NCI-H748 (cell line): Measurements from ENCODE around the gene ADARB2.

Experiments
- DNase-seq: peaks from one replicate; lab custom pipeline; 2025; ENCODE audit not compliant: unreplicated experiment; lab: John Stamatoyannopoulos, UW

Gene ADARB2

DNA sequence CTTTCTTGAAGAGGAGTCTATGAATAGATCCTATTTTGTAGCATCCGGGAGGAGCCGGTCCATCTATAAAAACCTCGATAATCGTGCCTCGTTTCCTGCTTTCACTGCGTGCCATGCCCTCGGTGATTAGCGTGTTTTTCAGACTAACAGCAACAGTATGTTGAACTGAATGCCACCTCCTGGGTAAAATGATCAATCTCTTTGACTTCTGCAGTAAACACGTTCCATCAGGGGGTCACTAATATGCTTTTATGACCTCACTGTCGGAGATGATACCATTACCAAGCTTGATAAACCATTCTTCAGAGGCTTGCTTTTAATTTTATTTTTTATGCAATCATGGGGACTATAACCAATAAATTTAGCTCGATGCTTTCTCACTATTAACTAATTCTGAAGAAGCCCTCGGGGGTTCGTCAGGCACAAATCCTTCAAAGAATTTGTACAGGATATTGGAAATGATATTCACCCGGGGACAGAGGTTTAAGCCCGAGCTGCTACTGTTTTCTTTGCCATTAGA lies 228.3 kb downstream of the ADARB2 start:
- DNase-seq = peak; percentile 81

DNA sequence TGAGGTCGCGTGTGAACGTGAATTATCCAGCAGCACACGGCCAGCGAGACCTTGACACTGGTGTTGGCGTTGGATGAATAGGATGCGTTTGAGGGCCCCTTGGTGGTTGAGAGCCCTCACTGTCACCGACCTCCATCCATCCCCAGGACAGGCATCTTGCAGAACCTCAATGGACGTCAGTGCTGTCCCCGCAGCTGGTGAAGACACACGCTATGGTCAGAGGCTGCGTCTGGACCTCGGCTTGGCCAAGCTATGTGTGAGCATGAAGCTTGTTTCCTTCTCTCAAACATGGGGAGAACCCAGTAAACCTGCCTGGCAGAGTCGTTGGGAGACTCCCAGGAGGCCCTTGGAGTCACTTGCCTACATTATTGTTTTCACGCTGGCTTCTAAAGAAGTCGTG lies 229.2 kb downstream of the ADARB2 start:
- no peak for DNase-seq

GRCh38 chr10:1507436-1507835 lies 229.9 kb downstream of the ADARB2 start:
- DNase-seq = no peak

- no peak for DNase-seq
Measured at GRCh38 chr10:1504940-1505339, 232.4 kb downstream of the ADARB2 start.

DNA sequence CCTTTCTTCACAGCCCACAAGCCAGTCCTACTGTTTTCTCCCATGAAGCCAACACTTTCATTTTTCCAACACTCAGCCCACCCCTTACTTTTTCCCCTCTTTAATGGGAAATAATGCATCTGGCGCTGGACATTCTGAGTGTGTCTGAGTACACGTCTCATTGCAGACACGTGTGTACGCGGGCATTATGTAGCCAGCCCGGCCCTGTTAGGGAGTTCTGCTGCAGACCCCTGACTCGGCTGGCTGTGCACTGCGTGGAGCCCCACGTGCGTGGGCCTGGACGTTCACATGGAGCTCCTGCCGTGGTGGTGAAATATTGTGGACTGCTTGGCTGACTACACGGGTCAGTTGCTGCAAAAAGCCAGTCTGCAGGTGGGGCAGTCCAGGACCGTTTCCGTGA lies 233.0 kb downstream of the ADARB2 start:
- no peak for DNase-seq

- DNase-seq = no peak
Measured at GRCh38 chr10:1502451-1502850, 234.9 kb downstream of the ADARB2 start.

GRCh38 chr10:1499359-1499957 lies 237.9 kb downstream of the ADARB2 start:
- DNase-seq = no peak

GRCh38 chr10:1498746-1499358 lies 238.5 kb downstream of the ADARB2 start:
- DNase-seq = no peak

DNA sequence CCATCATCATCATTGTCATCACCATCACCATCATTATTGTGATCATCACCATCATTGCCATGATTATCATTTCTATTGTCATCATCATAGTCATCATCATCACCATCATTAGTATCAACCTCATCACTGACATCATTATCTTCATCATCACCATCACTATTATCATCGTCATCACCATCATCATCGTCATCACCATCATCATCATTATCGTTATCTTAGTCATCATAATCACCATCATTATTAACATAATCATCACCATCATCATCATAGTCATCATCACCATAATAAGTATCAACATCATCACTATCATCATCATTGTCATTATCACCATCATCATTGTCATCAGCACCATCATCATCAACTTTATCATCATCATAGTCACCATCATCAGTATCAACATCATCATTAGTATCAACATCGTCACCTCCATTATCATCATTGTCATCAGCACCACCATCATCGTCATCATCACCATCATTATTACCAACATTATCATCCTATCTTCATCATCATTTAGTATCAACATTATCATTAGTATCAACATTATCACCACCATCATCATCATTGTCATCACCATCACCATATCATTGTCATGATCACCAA lies 241.3 kb downstream of the ADARB2 start:
- no peak for DNase-seq

DNA sequence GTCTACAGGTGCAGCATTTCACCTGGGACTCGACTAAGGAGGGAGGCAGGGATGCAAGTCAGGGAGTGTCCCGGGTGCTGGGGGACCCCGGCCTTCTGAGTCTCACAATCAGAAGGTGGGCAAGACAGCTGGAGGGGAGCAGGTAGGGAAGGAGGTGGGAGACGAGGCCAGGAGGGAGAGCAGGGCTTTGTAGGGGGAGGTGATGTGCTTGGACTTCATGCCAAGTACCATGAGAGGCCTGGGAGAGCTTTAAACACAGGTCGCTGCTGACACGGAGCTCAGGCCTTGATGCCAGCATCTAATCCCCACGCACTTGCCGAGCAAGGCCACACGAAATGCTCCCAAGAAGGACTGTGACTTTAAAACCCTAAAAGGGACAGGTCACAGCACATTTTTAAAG lies 244.7 kb downstream of the ADARB2 start:
- no peak for DNase-seq

- DNase-seq = no peak
Measured at GRCh38 chr10:1491901-1492300, 245.4 kb downstream of the ADARB2 start.

DNA sequence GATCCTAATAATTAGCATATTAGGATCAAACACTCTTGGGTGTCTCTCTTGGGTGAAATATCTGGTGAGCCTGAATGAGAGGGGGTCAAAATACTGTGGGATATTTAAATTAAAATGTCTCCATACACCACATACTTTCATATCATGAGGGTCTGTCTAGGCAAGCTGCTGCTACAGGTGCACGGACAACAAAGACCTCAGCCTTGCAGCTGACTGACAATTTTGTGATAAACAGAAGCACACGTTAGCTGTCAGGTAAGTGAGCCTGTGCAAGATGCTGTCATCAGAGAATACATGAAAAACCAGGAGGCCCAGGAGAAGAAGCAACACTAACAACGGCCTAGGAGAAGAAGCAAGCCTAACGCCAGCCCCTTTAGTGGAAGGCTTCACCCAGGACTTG lies 247.5 kb downstream of the ADARB2 start:
- DNase-seq = no peak

DNA sequence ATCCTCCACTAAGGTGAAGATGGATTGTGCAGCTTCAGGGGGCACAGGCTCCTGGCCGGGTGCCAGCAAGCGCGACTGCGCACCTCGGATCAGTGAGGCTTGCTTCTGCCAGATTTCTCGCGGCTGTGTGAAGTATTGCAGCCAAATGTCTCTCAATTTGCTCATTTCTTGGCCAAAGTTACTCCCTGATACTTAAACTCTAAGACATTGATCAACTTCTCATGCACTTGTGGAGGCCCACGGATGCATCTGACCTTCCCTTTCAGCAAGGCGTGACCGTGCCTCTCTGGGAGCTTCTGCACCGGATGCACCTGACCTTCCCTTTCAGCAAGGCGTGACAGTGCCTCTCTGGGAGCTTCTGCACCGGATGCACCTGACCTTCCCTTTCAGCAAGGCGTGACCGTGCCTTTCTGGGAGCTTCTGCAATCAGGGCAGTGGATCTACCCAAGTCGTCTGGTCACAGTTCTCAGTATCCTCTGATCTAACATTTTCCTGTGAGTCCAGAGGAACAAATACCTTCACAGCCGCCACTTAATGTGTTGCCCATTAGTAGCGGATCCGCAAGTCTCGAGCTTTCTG lies 248.3 kb downstream of the ADARB2 start:
- DNase-seq = peak; percentile 9

GRCh38 chr10:1486841-1487687 lies 250.3 kb downstream of the ADARB2 start:
- no peak for DNase-seq

GRCh38 chr10:1485357-1485756 lies 252.0 kb downstream of the ADARB2 start:
- DNase-seq = no peak

DNA sequence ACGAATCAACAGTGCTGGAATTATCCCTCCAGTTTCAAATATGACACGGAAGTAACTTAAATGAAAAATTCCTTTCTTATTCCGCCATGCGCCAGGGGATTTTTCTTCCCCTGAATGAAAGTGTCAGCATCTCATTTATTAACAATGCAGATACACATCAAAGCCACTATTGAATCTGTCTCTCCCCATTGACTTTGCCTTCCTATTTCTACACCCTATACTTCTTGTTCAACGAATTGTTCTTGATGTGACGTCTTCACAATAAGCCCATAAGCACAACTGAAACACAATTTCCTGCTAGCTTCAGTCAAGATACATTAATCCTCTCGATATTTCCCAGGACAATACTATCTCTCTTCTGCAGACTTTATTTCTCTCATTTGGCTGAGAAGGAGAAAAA lies 253.5 kb downstream of the ADARB2 start:
- no peak for DNase-seq

GRCh38 chr10:1483246-1483645 lies 254.1 kb downstream of the ADARB2 start:
- DNase-seq = no peak

DNA sequence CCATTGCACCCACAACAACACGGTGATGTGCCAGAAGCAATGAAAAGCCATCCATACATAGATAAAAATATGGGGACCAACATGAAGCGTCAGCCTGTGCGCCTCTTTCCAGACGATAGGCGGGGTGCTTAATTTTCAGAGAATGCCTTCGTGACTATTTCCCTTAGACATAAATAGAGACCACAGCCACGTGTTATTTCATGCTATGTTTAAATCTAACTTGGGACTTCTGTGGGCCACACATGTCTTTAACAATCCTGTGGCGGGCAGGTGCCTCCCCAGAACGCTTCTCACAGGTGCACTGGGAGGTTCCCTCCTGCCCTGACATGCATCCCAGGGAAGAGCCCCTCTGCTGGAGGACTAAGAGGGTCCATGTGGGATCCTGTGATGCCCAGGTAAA lies 259.7 kb downstream of the ADARB2 start:
- no peak for DNase-seq

GRCh38 chr10:1476455-1476803 lies 260.9 kb downstream of the ADARB2 start:
- peak; percentile 70 for DNase-seq

DNA sequence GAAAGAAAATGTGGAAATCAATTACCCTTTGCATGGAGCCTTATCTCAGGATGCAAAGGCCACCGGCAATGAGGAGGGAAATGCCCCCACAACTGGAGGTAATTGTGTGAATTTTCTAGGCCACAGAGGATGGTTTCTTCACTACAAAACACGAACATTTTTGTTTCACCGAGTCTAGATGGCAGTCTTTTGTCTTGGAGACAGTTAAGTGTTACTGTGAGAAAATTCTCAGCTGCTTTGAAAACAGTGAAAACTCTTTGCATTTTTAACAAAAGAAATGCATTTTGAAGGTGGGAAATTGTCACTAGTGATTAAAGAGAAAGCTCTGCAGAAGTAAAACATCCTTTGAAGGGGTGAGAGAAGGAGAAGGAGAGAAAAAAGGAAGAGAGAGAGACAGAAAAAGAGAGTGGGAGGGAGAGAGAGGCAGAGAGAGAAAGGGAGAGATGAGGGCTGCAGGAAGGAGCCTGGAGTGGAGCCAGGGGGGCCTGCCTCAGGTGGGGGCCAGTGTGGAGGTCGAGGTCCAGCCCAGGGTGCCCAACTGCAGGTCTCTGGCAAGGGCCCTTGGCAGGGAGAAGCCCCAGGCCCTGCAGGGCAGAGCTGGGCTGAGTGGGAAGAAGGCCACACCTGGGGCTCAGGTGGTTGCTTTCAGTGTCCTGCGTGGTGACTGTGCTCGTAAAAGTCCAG lies 261.4 kb downstream of the ADARB2 start:
- no peak for DNase-seq

DNA sequence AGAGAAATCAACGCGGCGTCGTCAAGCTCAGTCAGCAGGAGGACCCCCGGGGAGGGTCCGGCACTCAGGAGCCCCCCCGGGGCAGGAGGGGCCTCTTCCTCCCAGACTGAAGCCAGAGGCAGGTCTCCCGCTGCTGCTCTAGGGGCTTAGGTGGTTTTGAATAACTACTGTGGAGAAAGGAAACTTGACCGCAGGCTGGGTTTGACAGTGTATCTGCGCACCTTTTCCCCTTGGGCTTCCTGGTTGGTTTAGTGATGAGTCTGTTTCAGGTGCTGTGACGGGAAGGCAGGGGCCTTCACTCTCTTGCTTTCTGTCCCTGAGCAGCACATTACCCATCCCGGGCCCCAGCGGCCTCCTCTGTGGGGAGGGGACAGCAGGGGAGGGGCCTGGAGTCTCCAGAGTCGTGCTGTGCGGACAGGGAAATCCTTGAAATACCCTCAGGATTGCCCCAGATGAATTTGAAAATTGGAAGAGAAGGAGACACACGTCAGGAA lies 262.2 kb downstream of the ADARB2 start:
- DNase-seq = no peak
